Measurements from ENCODE around the gene ATG3. TPM values are rescaled to one million over a fixed set of nuclear protein-coding genes. Genes with fewer than 3 reads are reported as not detected.

ATG3 gene
- total and polyA plus RNA-seq, 9 of the 15 experiments (the other 6 are each of a cell fraction or from before 2014, with no cell fraction given): 48.7 to 107 (median 64.7) TPM

GRCh38 chr3:112602217-112602838 lies 40.6 kb upstream of the ATG3 start (continued):
- TF ChIP-seq RBM39 (optimal IDR thresholded peaks at IDR 0.05; ENCODE audit: low read depth, low read length): no peak
- TF ChIP-seq MAFF (IDR thresholded peaks at IDR 0.05; ENCODE audit: low read length): no peak
- no peak for TF ChIP-seq ZNF445 (CRISPR knock-in tag; IDR thresholded peaks at IDR 0.05; ENCODE audit: low read depth)
- no peak for TF ChIP-seq VEZF1 (CRISPR knock-in tag; IDR thresholded peaks at IDR 0.05)

GRCh38 chr3:112598731-112599130 lies 37.0 kb upstream of the ATG3 start:
- no peaks in the 10 kb centered on the region for H3K4me1 ChIP-seq (replicated peaks in 1 of 2; ENCODE audit: control insufficient read depth in 2 of 2, insufficient read depth in 2 of 2, low read length in 2 of 2)
- H2AFZ ChIP-seq (ENCODE audit: low read depth, low read length): no peak overlapping the region
- no peak for TF ChIP-seq MNT (conservative IDR thresholded peaks at IDR 0.05)
- TF ChIP-seq EP300 (IDR thresholded peaks at IDR 0.05; ENCODE audit: low read length): no peak
- no peak for TF ChIP-seq PML (IDR thresholded peaks at IDR 0.05; ENCODE audit: low read length)
- no peak for TF ChIP-seq TRIM28 (IDR thresholded peaks at IDR 0.05)
- no peak for TF ChIP-seq MTA1 (IDR thresholded peaks at IDR 0.05; ENCODE audit: borderline replicate concordance)
- TF ChIP-seq ZNF134 (CRISPR knock-in tag; conservative IDR thresholded peaks at IDR 0.05): no peak
- in situ Hi-C loops (cut with MboI): loop anchor here (25.0 kb wide), 1 partner anchor 689 kb away; no protein-coding TSS in a partner anchor
- POLR2A ChIA-PET: no interaction called here
- no peaks in the 10 kb centered on the region for H3K27me3 ChIP-seq (ENCODE audit: control insufficient read depth in 2 of 2, insufficient read depth in 2 of 2, low read length in 2 of 2)
- H3K4me3 ChIP-seq: no peak overlapping the region
- no peaks in the 10 kb centered on the region for H3K9me1 ChIP-seq (ENCODE audit: control insufficient read depth, insufficient read depth, low read length)
- H3K79me2 ChIP-seq (ENCODE audit: control insufficient read depth, insufficient read depth, low read length): no peaks in the 10 kb centered on the region
- no TSS peak for BruUV-seq (replicated peaks)
- H3K4me2 ChIP-seq (ENCODE audit: insufficient read depth, low read length): no peak overlapping the region
- FAIRE-seq (no peak), DNase-seq (ENCODE audit: extremely low read depth in 1 of 4, low spot score in 3 of 4) (no peak), ATAC-seq (no peak)
- H3K9me3 ChIP-seq (replicated peaks; ENCODE audit: control insufficient read depth, insufficient read depth, low read depth, low read length): no peaks in the 10 kb centered on the region
- H3K27ac ChIP-seq (ENCODE audit: extremely low read depth, low read depth, low read length): no peak overlapping the region
- no peaks in the 10 kb centered on the region for H4K20me1 ChIP-seq (replicated peaks; ENCODE audit: control insufficient read depth, insufficient read depth, low read length)
- CTCF ChIA-PET (ENCODE audit: low intra/inter-chr PET ratio): no interaction called here
- intact Hi-C loops (cut with micrococcal nuclease): no loop called here
- H3K36me3 ChIP-seq (ENCODE audit: control insufficient read depth, insufficient read depth, low read length): no peaks in the 10 kb centered on the region
- no peak overlapping the region for H3K9ac ChIP-seq (ENCODE audit: insufficient read depth in 1 of 2, low read depth in 2 of 2, low read length in 2 of 2)
